Glutamatergic neuron (in vitro differentiated cells): Measurements from ENCODE around the gene TCF7L2. TPM values are rescaled to one million over a fixed set of nuclear protein-coding genes. Genes with fewer than 3 reads are reported as not detected.

Experiments
- DNase-seq: peaks from one replicate; pipeline ENCODE4 v3.0.0; 2022
- H3K27ac Mint-ChIP-seq: one replicate; pipeline ENCODE4 v1.8.0; 2020; ENCODE audit warnings: mild to moderate bottlenecking, mixed read lengths, inconsistent platforms; ENCODE audit not compliant: unreplicated experiment
- H3K27me3 Mint-ChIP-seq: one replicate; pipeline ENCODE4 v1.8.0; 2020; ENCODE audit warnings: mild to moderate bottlenecking, moderate library complexity, mixed read lengths, inconsistent platforms; ENCODE audit not compliant: unreplicated experiment
- H3K36me3 Mint-ChIP-seq: one replicate; pipeline ENCODE4 v1.8.0; 2020; ENCODE audit warnings: mild to moderate bottlenecking, mixed read lengths, inconsistent platforms; ENCODE audit not compliant: unreplicated experiment
- H3K4me1 Mint-ChIP-seq: one replicate; pipeline ENCODE4 v1.8.0; 2020; ENCODE audit warnings: mild to moderate bottlenecking, low read depth, mixed read lengths, inconsistent platforms; ENCODE audit not compliant: unreplicated experiment
- H3K4me3 Mint-ChIP-seq: one replicate; pipeline ENCODE4 v1.8.0; 2020; ENCODE audit warnings: mild to moderate bottlenecking, mixed read lengths, inconsistent platforms; ENCODE audit not compliant: unreplicated experiment
- H3K9me3 Mint-ChIP-seq: one replicate; pipeline ENCODE4 v1.8.0; 2020; ENCODE audit warnings: mild to moderate bottlenecking, moderate library complexity, mixed read lengths, inconsistent platforms; ENCODE audit not compliant: unreplicated experiment
- CTCF ChIP-seq: fragments of 200-600 bp; sonication (generic); IDR thresholded peaks from one replicate; pipeline ENCODE4 v1.5.0; 2021; ENCODE audit not compliant: partially characterized antibody, unreplicated experiment
- total RNA-seq: library from RNA; stranded (reverse); fragmentation: NEBNext Ultra II Directional; extraction: Animal tissue kit (Norgen Biotek cat#: 25700); gene quantifications from one replicate; pipeline ENCODE4 v1.2.1, GENCODE V29; 2021; ENCODE audit not compliant: unreplicated experiment

TCF7L2 gene
- total RNA-seq, 1 donor from 2014 or later = 5.0 TPM

- peaks cover 3% of the 10 kb centered on the region for H3K9me3 Mint-ChIP-seq
- peaks cover 12% of the 10 kb centered on the region for H3K27me3 Mint-ChIP-seq
- DNase-seq = peak; percentile 46
- H3K36me3 Mint-ChIP-seq = no peaks in the 10 kb centered on the region
- H3K4me3 Mint-ChIP-seq = peak overlapping the region; percentile 88
- no peak for TF ChIP-seq CTCF
- H3K27ac Mint-ChIP-seq = peak overlapping the region; percentile 34
- peaks cover 25% of the 10 kb centered on the region for H3K4me1 Mint-ChIP-seq
These were observed 1.6 kb downstream of the TCF7L2 start for GRCh38 chr10:112951359-112952281.

- peak; percentile 44 for DNase-seq
- H3K27me3 Mint-ChIP-seq = peaks cover 12% of the 10 kb centered on the region
These were observed 2.5 kb downstream of the TCF7L2 start for GRCh38 chr10:112952282-112953173.

GRCh38 chr10:112953174-112954159, 3.4 kb downstream of the TCF7L2 start:
- Mint-ChIP-seq H3K36me3 (no peaks in the 10 kb centered on the region), H3K4me1 (peaks cover 41% of the 10 kb centered on the region), H3K4me3 (peak overlapping the region; percentile 87), H3K27me3 (peaks cover 12% of the 10 kb centered on the region), H3K27ac (no peak overlapping the region), H3K9me3 (peaks cover 3% of the 10 kb centered on the region)
- peak; percentile 50 for DNase-seq
- no peak for TF ChIP-seq CTCF

More at GRCh38 chr10:112952282-112953173, 2.5 kb downstream of the TCF7L2 start:
- H3K4me1 Mint-ChIP-seq = peaks cover 34% of the 10 kb centered on the region
- H3K27ac Mint-ChIP-seq = no peak overlapping the region
- peak overlapping the region; percentile 88 for H3K4me3 Mint-ChIP-seq
- H3K36me3 Mint-ChIP-seq = no peaks in the 10 kb centered on the region
- H3K9me3 Mint-ChIP-seq = peaks cover 3% of the 10 kb centered on the region
- TF ChIP-seq CTCF = no peak

- DNase-seq = no peak
- H3K4me1 Mint-ChIP-seq = peaks cover 42% of the 10 kb centered on the region
- peaks cover 3% of the 10 kb centered on the region for H3K9me3 Mint-ChIP-seq
- H3K27me3 Mint-ChIP-seq = peaks cover 12% of the 10 kb centered on the region
- H3K27ac Mint-ChIP-seq = no peak overlapping the region
- H3K36me3 Mint-ChIP-seq = no peaks in the 10 kb centered on the region
- no peak for TF ChIP-seq CTCF
- H3K4me3 Mint-ChIP-seq = no peak overlapping the region
These were observed 5.0 kb downstream of the TCF7L2 start for GRCh38 chr10:112954974-112955581.
